KOPT-K1 (cell line): Measurements from ENCODE around the gene PDGFC.

Source experiments
- H3K27ac ChIP-seq: fragments of 200-600 bp; sonication (generic); 2 replicates; pipeline ENCODE4 v1.5.1; 2016; ENCODE audit warnings: antibody characterized with exemption, mild to moderate bottlenecking, low read depth, low read length; ENCODE audit not compliant: poor library complexity, severe bottlenecking
- H3K36me3 ChIP-seq: fragments of 200-600 bp; sonication (generic); 2 replicates; pipeline ENCODE4 v1.5.1; 2017; ENCODE audit warnings: antibody characterized with exemption, mild to moderate bottlenecking, low read length, moderate library complexity; ENCODE audit not compliant: insufficient read depth
- H3K9me3 ChIP-seq: fragments of 200-600 bp; sonication (generic); 2 replicates; pipeline ENCODE4 v1.5.1; 2017; ENCODE audit warnings: antibody characterized with exemption, low read length, mild to moderate bottlenecking; ENCODE audit not compliant: insufficient read depth, poor library complexity, severe bottlenecking

Gene PDGFC

GRCh38 chr4:156820931-156821330, 150.7 kb downstream of the PDGFC start:
- no peaks in the 10 kb centered on the region for H3K36me3 ChIP-seq
- H3K27ac ChIP-seq, result no peak overlapping the region
- H3K9me3 ChIP-seq, result no peaks in the 10 kb centered on the region

- no peak overlapping the region for H3K27ac ChIP-seq
- no peaks in the 10 kb centered on the region for H3K36me3 ChIP-seq
- no peaks in the 10 kb centered on the region for H3K9me3 ChIP-seq
Observed at GRCh38 chr4:156816360-156816755, 155.2 kb downstream of the PDGFC start.

GRCh38 chr4:156815717-156816359, 155.8 kb downstream of the PDGFC start:
- H3K27ac ChIP-seq, result no peak overlapping the region
- H3K36me3 ChIP-seq, result no peaks in the 10 kb centered on the region
- H3K9me3 ChIP-seq, result no peaks in the 10 kb centered on the region

DNA sequence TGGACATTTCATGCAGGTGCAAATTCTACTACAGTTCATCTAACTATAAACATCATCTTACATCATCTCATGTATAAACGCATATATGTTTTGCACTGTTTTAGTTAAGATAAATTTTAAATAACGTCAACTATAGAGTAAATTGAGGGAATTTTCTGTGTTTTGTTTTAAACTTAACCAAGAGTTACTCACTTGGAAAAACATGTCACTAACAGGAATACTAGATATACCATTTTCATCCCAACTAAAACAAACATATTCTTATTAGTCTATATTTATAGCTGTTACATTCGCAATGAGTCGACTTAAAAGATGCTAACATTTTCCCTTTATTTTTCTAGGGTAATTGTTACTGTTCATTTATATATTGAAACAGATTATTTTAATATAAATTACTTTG, 159.6 kb downstream of the PDGFC start:
- Histone ChIP-seq H3K9me3 (no peaks in the 10 kb centered on the region), H3K36me3 (no peaks in the 10 kb centered on the region), H3K27ac (no peak overlapping the region)

- Histone ChIP-seq H3K27ac (no peak overlapping the region), H3K36me3 (no peaks in the 10 kb centered on the region), H3K9me3 (no peaks in the 10 kb centered on the region)
Observed at GRCh38 chr4:156811286-156811685, 160.3 kb downstream of the PDGFC start.

DNA sequence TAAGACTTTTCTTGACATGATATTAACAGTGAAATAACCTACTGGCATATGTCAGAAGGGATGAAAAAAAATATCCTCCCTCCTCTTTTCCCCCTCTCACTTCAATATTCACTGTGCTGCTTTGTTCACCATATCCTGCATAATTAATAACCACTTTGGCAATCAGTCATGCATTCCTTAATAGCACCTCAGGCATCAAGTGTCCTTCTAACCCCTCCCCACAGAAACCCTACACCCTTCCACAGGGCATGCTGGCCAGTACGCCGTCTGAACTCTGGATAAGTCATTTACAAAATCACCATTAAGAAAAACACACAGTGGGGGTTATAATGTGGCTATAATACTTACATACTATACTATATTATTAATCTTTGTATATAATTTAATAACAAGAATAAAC, 165.9 kb downstream of the PDGFC start:
- Histone ChIP-seq H3K9me3 (no peaks in the 10 kb centered on the region), H3K27ac (no peak overlapping the region), H3K36me3 (no peaks in the 10 kb centered on the region)

GRCh38 chr4:156803056-156803455, 168.5 kb downstream of the PDGFC start:
- Histone ChIP-seq H3K36me3 (no peaks in the 10 kb centered on the region), H3K9me3 (no peaks in the 10 kb centered on the region), H3K27ac (no peak overlapping the region)

DNA sequence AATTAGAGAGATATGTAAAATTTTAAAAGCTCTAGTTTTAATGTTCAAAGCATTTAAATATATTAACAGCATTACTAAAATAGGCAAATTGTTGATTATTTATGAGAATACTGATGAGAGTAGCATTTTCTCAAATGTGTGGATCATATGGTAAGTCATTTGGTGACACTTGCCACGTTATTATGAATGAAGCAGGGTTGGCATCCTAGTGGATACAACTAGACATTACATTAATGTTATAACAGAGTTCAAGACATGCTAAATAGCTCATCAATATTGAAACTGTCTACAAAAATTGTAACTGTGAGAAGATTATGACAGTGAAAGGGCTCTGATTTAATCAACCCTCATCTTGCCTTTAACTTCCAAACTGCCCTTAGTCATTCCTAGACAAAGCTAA, 171.1 kb downstream of the PDGFC start:
- H3K27ac ChIP-seq, result no peak overlapping the region
- H3K9me3 ChIP-seq, result no peaks in the 10 kb centered on the region

DNA sequence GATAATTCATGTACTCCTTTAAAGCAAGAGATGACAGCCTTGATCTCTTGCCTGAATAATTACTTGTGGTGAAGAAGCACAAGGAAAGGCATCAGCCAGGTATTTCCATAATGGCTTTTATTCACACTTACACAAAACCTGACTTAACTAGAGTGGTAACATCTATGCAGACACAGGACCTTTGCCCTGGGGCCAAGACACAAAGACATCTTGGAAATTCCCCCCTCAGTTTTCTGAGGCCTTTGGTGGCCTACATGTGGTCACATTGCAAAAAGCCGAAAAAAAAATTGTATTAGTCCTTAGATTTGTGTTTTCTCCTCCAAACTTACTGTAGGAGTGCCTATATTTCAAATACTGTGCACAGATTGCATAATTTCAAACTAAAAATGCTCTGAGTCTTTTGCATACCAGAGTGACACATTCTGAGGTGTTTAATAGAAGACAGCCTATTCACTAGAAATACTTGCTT, 172.4 kb downstream of the PDGFC start:
- H3K9me3 ChIP-seq, result no peaks in the 10 kb centered on the region
- no peaks in the 10 kb centered on the region for H3K36me3 ChIP-seq
- no peak overlapping the region for H3K27ac ChIP-seq

More for the DNA sequence above, 171.1 kb downstream of the PDGFC start:
- H3K36me3 ChIP-seq, result no peaks in the 10 kb centered on the region

DNA sequence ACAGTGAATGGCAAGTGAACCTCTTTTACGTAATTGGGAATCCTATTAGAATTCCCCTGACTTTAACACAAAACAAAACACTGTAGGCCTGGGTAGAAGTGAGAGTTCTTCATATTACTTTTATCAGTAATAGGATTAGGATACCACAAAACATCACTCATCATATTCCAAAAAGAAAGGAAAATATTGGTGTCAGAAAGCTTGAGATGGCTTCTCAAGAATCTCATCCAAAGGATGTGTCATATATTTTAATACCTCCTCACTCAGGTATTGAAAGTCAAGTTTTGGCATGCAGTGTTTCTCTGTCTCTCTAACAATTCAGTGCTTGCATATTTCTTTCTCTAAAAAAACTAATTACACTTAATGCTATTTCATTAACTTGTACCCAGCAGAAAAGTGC, 173.2 kb downstream of the PDGFC start:
- no peaks in the 10 kb centered on the region for H3K36me3 ChIP-seq
- H3K9me3 ChIP-seq, result no peaks in the 10 kb centered on the region
- H3K27ac ChIP-seq, result no peak overlapping the region

GRCh38 chr4:156797206-156797605, 174.4 kb downstream of the PDGFC start:
- Histone ChIP-seq H3K36me3 (no peaks in the 10 kb centered on the region), H3K27ac (no peak overlapping the region), H3K9me3 (no peaks in the 10 kb centered on the region)

DNA sequence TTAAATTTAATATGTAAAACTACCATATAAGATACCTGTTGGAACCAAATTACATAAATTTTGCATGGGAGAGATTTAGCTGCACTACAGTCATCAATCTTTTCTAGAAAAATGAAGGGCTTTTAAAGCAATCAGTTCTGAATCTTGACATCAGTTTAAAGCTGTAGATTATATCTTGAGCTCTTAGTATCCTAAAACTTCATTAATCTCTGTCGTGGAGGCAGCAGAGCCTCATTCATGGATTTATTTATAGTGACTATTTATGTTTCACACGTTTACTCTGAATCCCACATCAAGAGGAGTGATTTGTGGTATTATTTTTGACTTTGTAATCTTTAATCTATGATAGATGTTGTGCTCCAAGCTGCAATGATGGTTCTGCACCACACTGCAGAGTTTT, 175.9 kb downstream of the PDGFC start:
- H3K27ac ChIP-seq, result no peak overlapping the region
- no peaks in the 10 kb centered on the region for H3K9me3 ChIP-seq
- no peaks in the 10 kb centered on the region for H3K36me3 ChIP-seq

DNA sequence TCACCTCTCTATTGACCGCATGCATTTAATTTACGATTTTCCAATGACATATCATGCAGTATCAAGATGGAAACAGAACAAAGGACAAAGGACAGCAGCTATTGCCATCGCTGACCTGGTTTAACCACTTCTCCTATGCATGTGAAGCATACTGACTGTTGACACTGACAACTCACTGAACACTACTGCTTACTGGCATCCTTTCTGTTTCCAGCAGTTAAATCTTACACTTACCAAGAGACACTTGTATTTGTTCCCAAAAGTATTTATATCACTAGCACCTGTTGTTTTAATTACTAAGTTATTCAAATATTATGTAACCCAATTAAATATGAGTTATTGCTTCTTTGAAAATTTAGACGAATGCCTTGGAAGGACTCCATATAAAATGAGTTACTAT, 176.7 kb downstream of the PDGFC start:
- Histone ChIP-seq H3K9me3 (no peaks in the 10 kb centered on the region), H3K36me3 (no peaks in the 10 kb centered on the region), H3K27ac (no peak overlapping the region)

GRCh38 chr4:156792462-156793085, 179.0 kb downstream of the PDGFC start:
- no peaks in the 10 kb centered on the region for H3K36me3 ChIP-seq
- no peak overlapping the region for H3K27ac ChIP-seq
- H3K9me3 ChIP-seq, result no peaks in the 10 kb centered on the region

DNA sequence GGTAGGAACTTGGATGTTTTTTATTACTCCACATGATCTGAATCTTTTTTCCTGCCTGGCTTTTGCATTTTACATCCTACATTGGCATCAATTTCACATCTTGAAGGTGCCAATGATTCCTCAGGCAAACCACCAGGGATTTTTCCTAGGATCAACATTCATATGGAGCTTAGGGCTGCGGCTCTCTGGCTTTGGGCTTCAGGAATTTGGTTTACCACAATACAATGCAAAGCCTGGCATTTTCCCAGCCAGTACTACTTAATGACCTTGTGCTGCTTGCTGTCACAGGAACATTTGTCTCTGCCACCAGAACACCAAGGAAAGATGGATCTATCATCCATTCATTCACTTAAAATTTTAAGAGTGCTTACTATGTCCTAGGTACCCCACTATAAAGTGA, 180.7 kb downstream of the PDGFC start:
- Histone ChIP-seq H3K9me3 (no peaks in the 10 kb centered on the region), H3K27ac (no peak overlapping the region), H3K36me3 (no peaks in the 10 kb centered on the region)

- no peak overlapping the region for H3K27ac ChIP-seq
- H3K9me3 ChIP-seq, result no peaks in the 10 kb centered on the region
- H3K36me3 ChIP-seq, result no peaks in the 10 kb centered on the region
Observed at GRCh38 chr4:156788782-156789181, 182.8 kb downstream of the PDGFC start.
